ENCODE results near the gene STARD7. TPM values are rescaled to one million over a fixed set of nuclear protein-coding genes. Genes with fewer than 3 reads are reported as not detected.

Gene STARD7
- polyA plus RNA-seq, 1 donor (not counting 4 experiments of a cell fraction or from before 2014, with no cell fraction given), result 73.4 TPM

DNA sequence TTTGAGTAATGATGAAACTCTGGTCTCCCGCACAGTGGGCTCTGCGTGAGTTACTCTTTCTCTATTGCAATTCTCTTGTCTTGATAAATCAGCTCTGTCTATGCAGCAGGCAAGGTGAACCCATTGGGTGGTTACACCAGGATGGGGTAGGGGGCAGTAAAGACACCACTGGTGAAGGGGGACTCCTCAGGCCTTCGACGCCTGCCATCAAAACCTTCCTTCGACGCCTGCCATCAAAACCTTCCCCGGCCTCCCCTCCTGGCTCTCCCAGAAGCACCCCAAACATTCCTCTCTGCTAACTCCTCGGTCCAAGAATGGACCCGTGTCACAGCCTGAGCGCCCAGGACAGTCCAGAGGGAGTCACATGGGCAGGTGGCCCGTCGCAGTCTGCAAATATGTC is 4.8 kb upstream of the STARD7 start:
- Histone ChIP-seq H3K36me3 (ENCODE audit: control insufficient read depth in 2 of 2, extremely low read depth in 1 of 2, insufficient read depth in 2 of 2, low read length in 2 of 2) (no peaks in the 10 kb centered on the region), H3K4me3 (ENCODE audit: control insufficient read depth in 2 of 3, extremely low read depth in 1 of 3, insufficient read depth in 2 of 3, low read depth in 1 of 3, low read length in 3 of 3) (no peak overlapping the region), H3K27me3 (ENCODE audit: control insufficient read depth, extremely low read depth, insufficient read depth, low read length) (no peaks in the 10 kb centered on the region), H3K9me1 (ENCODE audit: control insufficient read depth, extremely low read depth, insufficient read depth, low read length) (no peaks in the 10 kb centered on the region), H3K9ac (ENCODE audit: control insufficient read depth, extremely low read depth, insufficient read depth, low read length) (no peak overlapping the region), H4K20me1 (ENCODE audit: control insufficient read depth, extremely low read depth, insufficient read depth, low read length) (no peaks in the 10 kb centered on the region), H3K4me2 (ENCODE audit: control insufficient read depth, extremely low read depth, insufficient read depth, low read depth, low read length) (no peak overlapping the region), H2AFZ (ENCODE audit: control insufficient read depth, low read length) (no peak overlapping the region), H3K79me2 (ENCODE audit: control insufficient read depth, insufficient read depth, low read length) (peaks cover 11% of the 10 kb centered on the region), H3K27ac (ENCODE audit: control insufficient read depth, insufficient read depth, low read length) (no peak overlapping the region), H3K9me3 (ENCODE audit: control insufficient read depth, low read depth, low read length) (no peaks in the 10 kb centered on the region), H3K4me1 (ENCODE audit: control insufficient read depth, extremely low read depth, insufficient read depth, low read length) (peaks cover 6% of the 10 kb centered on the region)
- dilution Hi-C loops (cut with MboI; ENCODE audit: extremely low pct_ligation_motif_present, low sequenced_read_pairs), result no loop called here
- TF ChIP-seq EZH2 (IDR thresholded peaks at IDR 0.05; ENCODE audit: low read length) (no peak), CTCF (optimal IDR thresholded peaks at IDR 0.05 in 1 of 3, IDR thresholded peaks at IDR 0.05 in 1 of 3, conservative IDR thresholded peaks at IDR 0.05 in 1 of 3; ENCODE audit: extremely low read depth in 1 of 3, insufficient read depth in 2 of 3, low read length in 3 of 3) (no peak)
- FAIRE-seq (no peak), DNase-seq (ENCODE audit: low read depth, low spot score) (no peak)

GRCh38 chr2:96212339-96212738 is 3.7 kb upstream of the STARD7 start:
- dilution Hi-C loops (cut with MboI; ENCODE audit: extremely low pct_ligation_motif_present, low sequenced_read_pairs), result no loop called here
- Histone ChIP-seq H3K9me1 (ENCODE audit: control insufficient read depth, extremely low read depth, insufficient read depth, low read length) (no peaks in the 10 kb centered on the region), H3K9ac (ENCODE audit: control insufficient read depth, extremely low read depth, insufficient read depth, low read length) (no peak overlapping the region), H3K27ac (ENCODE audit: control insufficient read depth, insufficient read depth, low read length) (no peak overlapping the region), H4K20me1 (ENCODE audit: control insufficient read depth, extremely low read depth, insufficient read depth, low read length) (no peaks in the 10 kb centered on the region), H3K27me3 (ENCODE audit: control insufficient read depth, extremely low read depth, insufficient read depth, low read length) (no peaks in the 10 kb centered on the region), H3K4me1 (ENCODE audit: control insufficient read depth, extremely low read depth, insufficient read depth, low read length) (peaks cover 6% of the 10 kb centered on the region), H3K4me3 (ENCODE audit: control insufficient read depth in 2 of 3, extremely low read depth in 1 of 3, insufficient read depth in 2 of 3, low read depth in 1 of 3, low read length in 3 of 3) (no peak overlapping the region), H3K4me2 (ENCODE audit: control insufficient read depth, extremely low read depth, insufficient read depth, low read depth, low read length) (no peak overlapping the region), H3K79me2 (ENCODE audit: control insufficient read depth, insufficient read depth, low read length) (peaks cover 19% of the 10 kb centered on the region), H3K36me3 (ENCODE audit: control insufficient read depth in 2 of 2, extremely low read depth in 1 of 2, insufficient read depth in 2 of 2, low read length in 2 of 2) (no peaks in the 10 kb centered on the region), H3K9me3 (ENCODE audit: control insufficient read depth, low read depth, low read length) (no peaks in the 10 kb centered on the region), H2AFZ (ENCODE audit: control insufficient read depth, low read length) (no peak overlapping the region)
- TF ChIP-seq EZH2 (IDR thresholded peaks at IDR 0.05; ENCODE audit: low read length), result no peak
- no peak for TF ChIP-seq CTCF (optimal IDR thresholded peaks at IDR 0.05 in 1 of 3, IDR thresholded peaks at IDR 0.05 in 1 of 3, conservative IDR thresholded peaks at IDR 0.05 in 1 of 3; ENCODE audit: extremely low read depth in 1 of 3, insufficient read depth in 2 of 3, low read length in 3 of 3)
- no peak for DNase-seq (ENCODE audit: low read depth, low spot score)
- no peak for FAIRE-seq
